HEK293T (cell line): Measurements from ENCODE around the gene AGAP1.

ENCODE experiments used
- BHLHE40 ChIP-seq: fragments of 450-650 bp; IDR thresholded peaks from 2 replicates; pipeline ENCODE4 v1.6.1; 2016; ENCODE audit warnings: mild to moderate bottlenecking, moderate library complexity, borderline replicate concordance
- ELF4 ChIP-seq: fragments of 450-650 bp; IDR thresholded peaks from 2 replicates; pipeline ENCODE4 v1.6.1; 2017; ENCODE audit warnings: antibody characterized with exemption
- FOXA1 ChIP-seq: fragments of 450-650 bp; IDR thresholded peaks from 2 replicates; pipeline ENCODE4 v1.6.1; 2016; ENCODE audit warnings: mild to moderate bottlenecking
- FOXK2 ChIP-seq: fragments of 450-650 bp; IDR thresholded peaks from 2 replicates; pipeline ENCODE4 v1.6.1; 2016; ENCODE audit warnings: mild to moderate bottlenecking
- FOXM1 ChIP-seq: fragments of 450-650 bp; IDR thresholded peaks from 2 replicates; pipeline ENCODE4 v1.6.1; 2017; ENCODE audit warnings: mild to moderate bottlenecking, borderline replicate concordance
- LEF1 ChIP-seq: fragments of 450-650 bp; IDR thresholded peaks from 2 replicates; pipeline ENCODE4 v1.6.1; 2017; ENCODE audit warnings: mild to moderate bottlenecking, borderline replicate concordance
- SP1 ChIP-seq: fragments of 450-650 bp; IDR thresholded peaks from 2 replicates; pipeline ENCODE4 v1.6.1; 2017
- SUZ12 ChIP-seq: fragments of 450-650 bp; IDR thresholded peaks from 2 replicates; pipeline ENCODE4 v1.6.1; 2016; ENCODE audit warnings: mild to moderate bottlenecking

GRCh38 chr2:235552671-235553070 is 58.8 kb downstream of the AGAP1 start:
- TF ChIP-seq FOXM1 (no peak), SP1 (no peak), FOXA1 (no peak), FOXK2 (no peak), LEF1 (no peak), BHLHE40 (no peak), ELF4 (no peak), SUZ12 (no peak)
